Adrenal gland (tissue), 12 donors: ENCODE data around the gene SAMHD1. TPM values are rescaled to one million over a fixed set of nuclear protein-coding genes. Genes with fewer than 3 reads are reported as not detected.

Experiments
- DNase-seq, 7 donors: peaks; one replicate each; pipeline ENCODE4 v3.0.0-alpha.2; 2019 to 2020
- H3K27ac ChIP-seq, 5 donors: fragments of 200-600 bp; sonication (generic) in 4 of 5; 1 replicate in 3 of 5; 2 replicates in 2 of 5; pipeline versions ENCODE4 v1.5.1 to v1.8.0; 2016 to 2020; ENCODE audit warnings: mild to moderate bottlenecking in 1 of 5
- H3K27me3 ChIP-seq: fragments of 200-600 bp; 2 replicates; pipeline ENCODE4 v1.8.0; 2021
- H3K36me3 ChIP-seq, 2 donors: fragments of 200-600 bp; replicated peaks in 1 of 2; 1 replicate in 1 of 2; 2 replicates in 1 of 2; pipeline versions ENCODE4 v1.5.1 to v1.8.0; 2018 to 2022
- H3K4me1 ChIP-seq, 2 donors: fragments of 200-600 bp; replicated peaks in 1 of 2; 1 replicate in 1 of 2; 2 replicates in 1 of 2; pipeline versions ENCODE4 v1.5.1 to v1.8.0; 2018 to 2021
- H3K4me3 ChIP-seq, 4 donors: fragments of 200-600 bp; sonication (generic) in 3 of 4; one replicate each; pipeline ENCODE4 v1.5.1; 2016 to 2018
- H3K9me3 ChIP-seq, 3 donors: fragments of 200-600 bp; sonication (generic) in 1 of 3; replicated peaks in 1 of 3; 1 replicate in 2 of 3; 2 replicates in 1 of 3; pipeline versions ENCODE4 v1.5.1 to v1.8.0; 2016 to 2021
- CTCF ChIP-seq, 6 experiments: fragments of 450-650 bp in 4 of 6; fragments of 200-600 bp in 2 of 6; sonication (generic) in 1 of 6; IDR thresholded peaks; 1 replicate in 5 of 6; 2 replicates in 1 of 6; pipeline versions ENCODE4 v1.5.1 to v1.8.0; 2016 to 2021; ENCODE audit warnings: antibody characterized with exemption in 6 of 6, mild to moderate bottlenecking in 2 of 6, moderate library complexity in 1 of 6
- POLR2A ChIP-seq, 2 donors: fragments of 450-650 bp; IDR thresholded peaks; one replicate each; pipeline ENCODE4 v1.6.1; 2017; ENCODE audit warnings: antibody characterized with exemption in 2 of 2, mild to moderate bottlenecking in 2 of 2, moderate library complexity in 1 of 2
- WGBS, 4 donors: extraction: QIAGEN DNeasy Blood & Tissue Kit in 2 of 4; methylation state at CpG; one replicate each; pipeline versions ENCODE4 v1.1.5 to v1.1.7; 2013 to 2017; 5-methylcytosine and 5-hydroxymethylcytosine counted together
- intact Hi-C, 2 donors: fragments of 100-400 bp; cut with DNase I; formaldehyde crosslinking; loops; one replicate each; pipeline versions ENCODE4 v1.14.1 to v1.15.0; 2022 to 2023
- polyA plus RNA-seq, 3 donors: library from polyadenylated mRNA; stranded (reverse); fragments of 200-250 nt in 2 of 3; fragments of 350-450 nt in 1 of 3; fragmentation: Illumina TruSeq in 1 of 3; extraction: RNeasy Lipid Tissue Mini Kit (QIAGEN cat#74804) in 1 of 3; gene quantifications; one replicate each; pipeline ENCODE4 v1.2.3, GENCODE V29; 2013 to 2014
- total RNA-seq, 9 donors: library from RNA; depleted of rRNA in 4 of 9; stranded (reverse); fragments of >200 nt in 4 of 9; fragments of 120-200 nt in 1 of 9; fragmentation: NEBNext Ultra II Directional in 1 of 9; extraction: Animal tissue kit (Norgen Biotek cat#: 25700) in 1 of 9; gene quantifications; one replicate each; pipeline versions ENCODE4 v1.1.0 to v1.2.4, GENCODE V29; 2013 to 2023
- donor health status: healthy with polysubstance abuse.
- donor health status: Bipolar disorder and iron deficiency.
- donor health status: DM: yes; HTN: yes; CAD: no.
- donor health status: DM: no; HTN: no; CAD: no.
- donor health status: DM: no; HTN: no; CAD: no.
- donor health status: DM: yes; HTN: yes; CAD: no.

Gene SAMHD1
- total and polyA plus RNA-seq, 12 donors: 27.1 to 232 (median 92.1) TPM

DNA sequence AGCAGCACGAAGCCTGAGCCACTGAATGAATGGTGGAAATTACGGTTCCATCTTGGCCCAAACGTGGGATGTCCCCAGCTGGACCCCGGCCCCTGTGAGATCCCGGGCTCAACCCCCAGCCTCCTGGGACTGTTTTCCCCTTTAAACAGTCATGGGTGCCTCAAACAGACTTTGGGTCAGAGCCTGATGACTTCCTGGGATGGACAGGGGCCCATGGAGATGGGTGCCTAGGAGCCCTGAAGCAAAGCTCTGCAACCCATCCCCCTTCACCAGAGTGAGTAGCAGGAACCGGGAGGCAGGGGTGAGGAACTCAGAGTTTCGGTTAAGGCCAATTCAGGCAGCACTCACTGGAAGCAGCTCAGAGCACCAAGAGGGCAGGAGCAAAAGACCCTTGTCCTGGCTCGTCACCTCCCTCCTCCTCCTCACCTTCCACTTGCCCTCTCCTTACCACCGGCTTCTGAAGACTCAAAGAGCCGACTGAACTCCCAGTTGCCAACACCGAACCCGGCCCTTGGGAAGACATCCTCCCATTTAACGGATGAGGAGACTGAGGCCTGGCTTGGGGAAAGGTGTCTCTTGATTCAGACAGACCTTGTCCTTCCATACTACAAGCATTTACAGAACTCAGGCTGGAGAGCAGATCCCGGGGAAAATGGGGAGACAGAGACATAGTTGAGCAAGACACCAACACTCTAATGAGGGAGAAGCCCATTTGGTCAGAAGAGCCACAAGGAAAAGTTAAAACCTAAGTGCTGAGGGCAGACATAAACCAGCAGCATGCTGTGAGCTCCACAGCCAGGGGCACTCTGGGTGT is 90.5 kb downstream of the SAMHD1 start:
- whole genome bisulfite sequencing, 4 donors: 33 to 42% (median 39%) methylated on average over 10 to 14 of the region's 14 CpGs
- H3K27ac ChIP-seq: peak overlapping the region; percentile 75 to 96 (median 91)
- H3K9me3 ChIP-seq: no peaks in the 10 kb centered on the region
- no peaks in the 10 kb centered on the region for H3K36me3 ChIP-seq
- H3K27me3 ChIP-seq: no peaks in the 10 kb centered on the region
- intact Hi-C loops: loop anchor here in 1 of 2 donors (10.0 kb wide), 1 partner anchor 46 kb away; no protein-coding TSS in a partner anchor
- peak overlapping the region in 2 of 4 donors; percentile 7 to 95 for H3K4me3 ChIP-seq
- DNase-seq: peak in 3 of 7 donors; percentile 25 to 35 (median 28)
- TF ChIP-seq CTCF (IDR thresholded peaks at IDR 0.05) (no peak), POLR2A (IDR thresholded peaks at IDR 0.05) (no peak)
- peaks cover 60 to 61% of the 10 kb centered on the region in 2 donors for H3K4me1 ChIP-seq

GRCh38 chr20:36860339-36860738 is 91.2 kb downstream of the SAMHD1 start:
- intact Hi-C loops: loop anchor here in 1 of 2 donors (10.0 kb wide), 1 partner anchor 46 kb away; no protein-coding TSS in a partner anchor
- WGBS, 4 donors: 33 to 41% (median 35%) methylated on average over 5 of the region's 5 CpGs
- H3K9me3 ChIP-seq: no peaks in the 10 kb centered on the region
- peaks cover 67 to 68% of the 10 kb centered on the region in 2 donors for H3K4me1 ChIP-seq
- TF ChIP-seq POLR2A (IDR thresholded peaks at IDR 0.05): no peak
- no peak for TF ChIP-seq CTCF (IDR thresholded peaks at IDR 0.05)
- H3K27me3 ChIP-seq: no peaks in the 10 kb centered on the region
- peak overlapping the region; percentile 77 to 96 (median 91) for H3K27ac ChIP-seq
- no peaks in the 10 kb centered on the region for H3K36me3 ChIP-seq
- peak in 1 of 7 donors; percentile 30 for DNase-seq
- peak overlapping the region in 1 of 4 donors; percentile 95 for H3K4me3 ChIP-seq

DNA sequence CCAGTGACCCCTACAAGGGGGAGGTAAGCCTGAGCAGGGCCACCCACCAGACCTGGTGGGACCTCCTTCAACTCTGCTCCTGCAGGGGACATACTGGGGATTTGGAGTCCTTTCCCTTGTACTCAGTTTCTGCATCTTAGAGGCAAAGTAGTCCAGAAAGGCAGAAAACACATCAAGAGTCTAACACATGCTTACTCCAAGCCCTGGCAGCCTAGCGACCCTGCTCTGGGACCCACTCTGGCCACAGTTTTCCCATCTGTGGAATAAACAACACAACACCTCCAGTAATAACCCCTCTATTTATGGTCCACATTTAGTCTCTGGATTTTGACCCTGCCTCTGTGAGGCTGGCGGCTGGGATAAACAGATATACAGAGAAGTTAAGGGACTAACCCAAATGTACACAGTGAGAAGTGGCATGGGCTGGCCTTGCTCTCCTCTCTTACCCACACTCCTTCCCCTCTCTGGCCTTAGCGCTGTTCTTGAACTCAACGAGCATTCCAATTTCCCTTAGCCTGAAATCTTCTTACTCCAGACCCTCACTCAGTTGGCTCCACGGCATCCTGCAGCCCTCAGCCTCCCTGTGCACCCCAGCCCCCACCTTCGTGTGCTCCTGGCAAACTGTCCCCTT is 91.7 kb downstream of the SAMHD1 start:
- peaks cover 72 to 73% of the 10 kb centered on the region in 2 donors for H3K4me1 ChIP-seq
- no peak for DNase-seq
- peak overlapping the region; percentile 77 to 96 (median 91) for H3K27ac ChIP-seq
- intact Hi-C loops: loop anchor here in 1 of 2 donors (10.0 kb wide), 1 partner anchor 45 kb away; no protein-coding TSS in a partner anchor
- H3K9me3 ChIP-seq: no peaks in the 10 kb centered on the region
- peak overlapping the region in 1 of 4 donors; percentile 20 for H3K4me3 ChIP-seq
- H3K36me3 ChIP-seq: no peaks in the 10 kb centered on the region
- TF ChIP-seq POLR2A (IDR thresholded peaks at IDR 0.05): no peak
- no peak for TF ChIP-seq CTCF (IDR thresholded peaks at IDR 0.05)
- H3K27me3 ChIP-seq: no peaks in the 10 kb centered on the region
- WGBS, 4 donors: 30 to 40% (median 35%) methylated on average over 6 of the region's 6 CpGs

DNA sequence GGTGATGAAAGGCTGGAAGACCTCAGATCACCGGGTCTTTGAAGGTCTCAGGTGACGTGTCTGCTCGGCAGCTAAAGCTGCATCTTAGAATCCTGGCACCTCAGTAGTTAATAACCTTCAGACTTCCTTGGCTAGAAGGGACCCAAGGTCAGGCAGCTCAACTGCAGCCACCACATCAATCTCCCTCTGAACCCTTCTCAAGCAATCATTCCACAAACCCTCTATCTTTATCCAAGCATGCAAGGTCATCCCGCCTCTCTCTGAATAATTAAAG is 92.3 kb downstream of the SAMHD1 start:
- Histone ChIP-seq H3K4me1 (peaks cover 74 to 75% of the 10 kb centered on the region in 2 donors), H3K4me3 (peak overlapping the region in 1 of 4 donors; percentile 20), H3K9me3 (no peaks in the 10 kb centered on the region), H3K27me3 (no peaks in the 10 kb centered on the region), H3K36me3 (no peaks in the 10 kb centered on the region), H3K27ac (peak overlapping the region; percentile 77 to 96 (median 91))
- DNase-seq: peak in 5 of 7 donors; percentile 55 to 79 (median 72)
- no peak for TF ChIP-seq CTCF (IDR thresholded peaks at IDR 0.05)
- TF ChIP-seq POLR2A (IDR thresholded peaks at IDR 0.05): no peak
- WGBS, 4 donors: 31 to 61% (median 51%) methylated on average over 4 of the region's 4 CpGs
- intact Hi-C loops: no loop called here
